HepG2 (cell line): ENCODE results near the gene LEAP2. TPM values are rescaled to one million over a fixed set of nuclear protein-coding genes. Genes with fewer than 3 reads are reported as not detected.

ENCODE experiments used
- CENPBD1 ChIP-seq: sonication (generic); formaldehyde crosslinking; IDR thresholded peaks from 2 replicates; pipeline ENCODE4 v1.8.0; 2022; ENCODE audit warnings: missing genetic modification reagents, low read depth, mild to moderate bottlenecking, borderline replicate concordance
- CHD2 ChIP-seq: IDR thresholded peaks from 2 replicates; pipeline ENCODE4 v1.6.1; 2011; ENCODE audit warnings: low read depth, low read length, improper control_type of control experiment
- ELF1 ChIP-seq: sonication (generic); formaldehyde crosslinking; IDR thresholded peaks from 2 replicates; pipeline ENCODE4 v1.4.0; 2020; ENCODE audit warnings: missing genetic modification reagents
- GLMP ChIP-seq: sonication (generic); formaldehyde crosslinking; IDR thresholded peaks from 2 replicates; pipeline ENCODE4 v1.9.0; 2021; ENCODE audit warnings: missing genetic modification reagents, mild to moderate bottlenecking, borderline replicate concordance
- HINFP ChIP-seq: sonication (generic); formaldehyde crosslinking; IDR thresholded peaks from 2 replicates; pipeline ENCODE4 v1.4.0; 2020; ENCODE audit warnings: low read depth, mild to moderate bottlenecking, missing genetic modification reagents
- HNRNPUL1 ChIP-seq: fragments of 200-400 bp; formaldehyde crosslinking; IDR thresholded peaks from 2 replicates; pipeline ENCODE4 v1.6.1; 2017; ENCODE audit warnings: low read depth, mild to moderate bottlenecking, low read length, moderate library complexity
- MAFG ChIP-seq: sonication (generic); formaldehyde crosslinking; IDR thresholded peaks from 2 replicates; pipeline ENCODE4 v1.5.1; 2020; ENCODE audit warnings: mild to moderate bottlenecking, missing genetic modification reagents
- MLXIP ChIP-seq: sonication (generic); formaldehyde crosslinking; IDR thresholded peaks from 2 replicates; pipeline ENCODE4 v1.9.0; 2021; ENCODE audit warnings: missing genetic modification reagents, borderline replicate concordance
- NCOA5 ChIP-seq: sonication (generic); formaldehyde crosslinking; IDR thresholded peaks from 2 replicates; pipeline ENCODE4 v1.4.0; 2020; ENCODE audit warnings: missing genetic modification reagents
- PLRG1 ChIP-seq: fragments of 450-650 bp; conservative IDR thresholded peaks from 2 replicates; pipeline ENCODE4 v1.6.1; 2016
- POGK ChIP-seq: sonication (generic); formaldehyde crosslinking; conservative IDR thresholded peaks from 2 replicates; pipeline ENCODE4 v1.8.0; 2022; ENCODE audit warnings: mild to moderate bottlenecking, moderate library complexity, missing genetic modification reagents
- RELA ChIP-seq: sonication (generic); formaldehyde crosslinking; IDR thresholded peaks from 2 replicates; pipeline ENCODE4 v1.4.0; 2020; ENCODE audit warnings: missing genetic modification reagents
- TCF12 ChIP-seq, 2 experiments: fragments of 450-650 bp in 1 of 2; sonication (generic) in 1 of 2; formaldehyde crosslinking in 1 of 2; IDR thresholded peaks; 2 replicates each; pipeline versions ENCODE4 v1.6.1 to v1.8.0; 2017 to 2022; ENCODE audit warnings: antibody characterized with exemption in 1 of 2, mild to moderate bottlenecking in 1 of 2, missing genetic modification reagents in 1 of 2, moderate library complexity in 1 of 2
- THRA ChIP-seq: sonication (generic); formaldehyde crosslinking; IDR thresholded peaks from 2 replicates; pipeline ENCODE4 v1.4.0; 2020; ENCODE audit warnings: missing genetic modification reagents, borderline replicate concordance
- ZNF552 ChIP-seq: sonication (generic); formaldehyde crosslinking; IDR thresholded peaks from 2 replicates; pipeline ENCODE4 v1.9.0; 2022; ENCODE audit warnings: missing genetic modification reagents, mild to moderate bottlenecking, borderline replicate concordance
- ZNF580 ChIP-seq: IDR thresholded peaks from 2 replicates; pipeline ENCODE4 v1.6.1; 2016; ENCODE audit warnings: low read depth, borderline replicate concordance
- ZSCAN29 ChIP-seq: sonication (generic); formaldehyde crosslinking; conservative IDR thresholded peaks from 2 replicates; pipeline ENCODE4 v1.4.0; 2020; ENCODE audit warnings: mild to moderate bottlenecking, missing genetic modification reagents
- polyA plus RNA-seq, 8 experiments: library from polyadenylated mRNA; depleted of rRNA in 3 of 8; stranded (reverse) in 7 of 8; unstranded in 1 of 8; fragments of >200 nt; fragmentation: Illumina TruSeq in 4 of 8; extraction: Trizol in 4 of 8; gene quantifications; 2 replicates each; pipeline versions ENCODE4 v1.2.1 to v1.2.3, GENCODE V29; 2011 to 2016; ENCODE audit warnings: low read depth in 4 of 8, missing spikeins in 1 of 8, mixed read lengths in 1 of 8; ENCODE audit not compliant: insufficient read depth in 1 of 8
- total RNA-seq, 5 experiments: library from RNA; depleted of rRNA; stranded (reverse); fragments of >200 nt; fragmentation: Illumina TruSeq; extraction: Trizol; gene quantifications; 2 replicates each; pipeline ENCODE4 v1.2.3, GENCODE V29; 2016; ENCODE audit warnings: low read depth in 1 of 5

Gene LEAP2
- total and polyA plus RNA-seq, 2 of the 13 experiments (the other 11 are each of a cell fraction or from before 2014, with no cell fraction given) = 23.9 to 51.9 TPM

GRCh38 chr5:132839426-132840301, 33.8 kb upstream of the LEAP2 start (continued):
- TF ChIP-seq MLXIP (CRISPR knock-in tag) (no peak), ZSCAN29 (CRISPR knock-in tag) (no peak), ZNF552 (no peak), NCOA5 (CRISPR knock-in tag) (no peak), PLRG1 (no peak), POGK (CRISPR knock-in tag) (no peak; the same call in 1 of the 2 replicates), RELA (CRISPR knock-in tag) (no peak), CHD2 (no peak), CENPBD1 (CRISPR knock-in tag) (no peak), MAFG (CRISPR knock-in tag) (no peak), THRA (peak; percentile 41; the same call in 1 of the 2 replicates), HNRNPUL1 (no peak), GLMP (CRISPR knock-in tag) (no peak), TCF12 (IDR thresholded peaks at IDR 0.05) (no peak), TCF12 (CRISPR knock-in tag; IDR thresholded peaks at IDR 0.05) (0 out of 2 replicates have a peak, but pooled peaks have one; percentile 23), HINFP (CRISPR knock-in tag) (no peak), ZNF580 (CRISPR knock-in tag) (peak; percentile 47; the same call in 1 of the 2 replicates), ELF1 (CRISPR knock-in tag) (peak; percentile 78)
